Esophagus squamous epithelium (tissue), 4 donors: ENCODE data around the gene CCT6A.

Source experiments
- POLR2A ChIP-seq, 4 donors: fragments of 450-650 bp; IDR thresholded peaks; one replicate each; pipeline ENCODE4 v1.6.1; 2017; ENCODE audit warnings: antibody characterized with exemption in 4 of 4, mild to moderate bottlenecking in 4 of 4, moderate library complexity in 3 of 4
- TF ChIP-seq, protein P1 (sequence below), 6 experiments: fragments of 450-650 bp in 4 of 6; fragments of 200-600 bp in 2 of 6; sonication (generic) in 2 of 6; IDR thresholded peaks; one replicate each; pipeline ENCODE4 v1.5.1; 2016 to 2019; ENCODE audit warnings: antibody characterized with exemption in 6 of 6, mild to moderate bottlenecking in 4 of 6, moderate library complexity in 4 of 6

DNA sequence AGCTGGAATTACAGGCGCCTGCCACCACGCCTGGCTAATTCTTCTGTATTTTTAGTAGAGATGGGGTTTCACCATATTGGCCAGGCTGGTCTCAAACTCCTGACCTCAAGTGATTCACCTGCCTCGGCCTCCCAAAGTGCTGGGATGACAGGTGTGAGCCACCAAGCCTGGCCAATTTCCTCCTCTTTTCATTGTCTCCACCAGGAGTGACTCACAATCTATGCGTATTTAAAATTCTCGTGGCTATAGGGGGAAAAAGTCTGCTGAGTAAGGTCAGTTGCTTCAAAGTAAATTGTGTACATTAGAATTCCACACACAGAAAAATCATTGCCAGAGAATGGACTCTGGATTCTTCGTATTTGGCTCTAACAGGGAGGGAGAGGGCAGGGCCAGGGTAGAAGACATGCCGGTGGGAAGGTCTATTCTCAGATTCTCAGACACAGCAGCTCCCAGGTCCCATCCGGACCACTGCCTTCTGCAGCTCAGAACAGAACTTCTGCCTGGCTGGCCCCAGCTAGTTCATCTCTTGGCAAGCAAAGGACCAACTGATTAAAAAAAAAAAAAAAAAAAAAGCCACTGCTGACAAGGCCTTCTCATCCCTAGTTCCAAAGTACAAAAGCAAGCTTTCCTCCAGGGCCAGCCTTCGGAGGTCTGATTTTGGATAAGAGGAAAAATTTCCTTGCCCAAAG is 22.5 kb upstream of the CCT6A start:
- TF ChIP-seq, protein P1, sequence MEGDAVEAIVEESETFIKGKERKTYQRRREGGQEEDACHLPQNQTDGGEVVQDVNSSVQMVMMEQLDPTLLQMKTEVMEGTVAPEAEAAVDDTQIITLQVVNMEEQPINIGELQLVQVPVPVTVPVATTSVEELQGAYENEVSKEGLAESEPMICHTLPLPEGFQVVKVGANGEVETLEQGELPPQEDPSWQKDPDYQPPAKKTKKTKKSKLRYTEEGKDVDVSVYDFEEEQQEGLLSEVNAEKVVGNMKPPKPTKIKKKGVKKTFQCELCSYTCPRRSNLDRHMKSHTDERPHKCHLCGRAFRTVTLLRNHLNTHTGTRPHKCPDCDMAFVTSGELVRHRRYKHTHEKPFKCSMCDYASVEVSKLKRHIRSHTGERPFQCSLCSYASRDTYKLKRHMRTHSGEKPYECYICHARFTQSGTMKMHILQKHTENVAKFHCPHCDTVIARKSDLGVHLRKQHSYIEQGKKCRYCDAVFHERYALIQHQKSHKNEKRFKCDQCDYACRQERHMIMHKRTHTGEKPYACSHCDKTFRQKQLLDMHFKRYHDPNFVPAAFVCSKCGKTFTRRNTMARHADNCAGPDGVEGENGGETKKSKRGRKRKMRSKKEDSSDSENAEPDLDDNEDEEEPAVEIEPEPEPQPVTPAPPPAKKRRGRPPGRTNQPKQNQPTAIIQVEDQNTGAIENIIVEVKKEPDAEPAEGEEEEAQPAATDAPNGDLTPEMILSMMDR (IDR thresholded peaks at IDR 0.05) = no peak
- no peak for TF ChIP-seq POLR2A (IDR thresholded peaks at IDR 0.05)
